Gastroesophageal sphincter (tissue), 3 donors: Measurements from ENCODE around the gene PROCA1.

Experiments used
- EP300 ChIP-seq: sonication (generic); formaldehyde crosslinking; IDR thresholded peaks from one replicate; pipeline ENCODE4 v1.6.1; 2017; ENCODE audit warnings: antibody characterized with exemption, mild to moderate bottlenecking
- POLR2A ChIP-seq, 2 donors: fragments of 450-650 bp; IDR thresholded peaks; one replicate each; pipeline ENCODE4 v1.6.1; 2017; ENCODE audit warnings: antibody characterized with exemption in 2 of 2, mild to moderate bottlenecking in 2 of 2, moderate library complexity in 1 of 2
- POLR2AphosphoS5 ChIP-seq: sonication (generic); formaldehyde crosslinking; IDR thresholded peaks from one replicate; pipeline ENCODE4 v1.6.1; 2017; ENCODE audit warnings: antibody characterized with exemption
- TF ChIP-seq, protein P1 (sequence below), 4 experiments: fragments of 200-600 bp in 2 of 4; fragments of 450-650 bp in 2 of 4; sonication (generic) in 1 of 4; IDR thresholded peaks; one replicate each; pipeline ENCODE4 v1.5.1; 2017 to 2019; ENCODE audit warnings: antibody characterized with exemption in 4 of 4, mild to moderate bottlenecking in 2 of 4, moderate library complexity in 2 of 4

DNA sequence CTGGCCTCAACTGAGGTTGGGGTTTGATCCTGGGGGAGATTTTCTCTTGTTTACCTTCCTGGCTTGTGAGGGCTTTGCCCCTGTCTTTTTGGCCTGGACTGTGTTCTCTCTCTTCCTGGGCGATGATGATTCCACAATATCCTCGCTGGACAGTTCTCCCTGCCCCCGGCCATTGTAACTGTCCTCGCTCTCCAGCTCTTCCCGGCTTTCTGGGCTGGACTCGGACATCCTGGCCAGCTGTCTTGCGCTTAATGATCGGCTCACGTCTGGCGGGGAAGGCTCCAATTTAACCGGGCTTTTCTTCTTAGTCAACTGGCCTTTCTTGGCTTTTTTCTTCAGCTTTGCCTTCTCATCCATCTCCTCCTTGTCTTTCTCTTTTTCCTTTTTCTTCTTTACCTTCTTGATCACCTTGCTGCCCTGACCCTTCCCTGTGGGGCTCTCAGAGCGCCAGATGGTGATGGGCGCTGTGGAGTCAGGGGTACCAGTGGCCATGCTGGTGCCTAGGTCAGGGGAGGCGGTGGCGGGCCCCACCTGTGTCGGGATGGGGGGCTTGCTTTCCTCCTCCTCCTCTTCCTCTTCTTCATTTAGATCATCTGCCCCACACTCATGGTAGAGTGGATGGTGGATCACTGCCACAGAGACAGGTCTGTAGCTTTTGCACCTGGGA lies 8.0 kb downstream of the PROCA1 start:
- TF ChIP-seq EP300 (no peak), POLR2AphosphoS5 (no peak), POLR2A (IDR thresholded peaks at IDR 0.05) (no peak)
- TF ChIP-seq, protein P1, sequence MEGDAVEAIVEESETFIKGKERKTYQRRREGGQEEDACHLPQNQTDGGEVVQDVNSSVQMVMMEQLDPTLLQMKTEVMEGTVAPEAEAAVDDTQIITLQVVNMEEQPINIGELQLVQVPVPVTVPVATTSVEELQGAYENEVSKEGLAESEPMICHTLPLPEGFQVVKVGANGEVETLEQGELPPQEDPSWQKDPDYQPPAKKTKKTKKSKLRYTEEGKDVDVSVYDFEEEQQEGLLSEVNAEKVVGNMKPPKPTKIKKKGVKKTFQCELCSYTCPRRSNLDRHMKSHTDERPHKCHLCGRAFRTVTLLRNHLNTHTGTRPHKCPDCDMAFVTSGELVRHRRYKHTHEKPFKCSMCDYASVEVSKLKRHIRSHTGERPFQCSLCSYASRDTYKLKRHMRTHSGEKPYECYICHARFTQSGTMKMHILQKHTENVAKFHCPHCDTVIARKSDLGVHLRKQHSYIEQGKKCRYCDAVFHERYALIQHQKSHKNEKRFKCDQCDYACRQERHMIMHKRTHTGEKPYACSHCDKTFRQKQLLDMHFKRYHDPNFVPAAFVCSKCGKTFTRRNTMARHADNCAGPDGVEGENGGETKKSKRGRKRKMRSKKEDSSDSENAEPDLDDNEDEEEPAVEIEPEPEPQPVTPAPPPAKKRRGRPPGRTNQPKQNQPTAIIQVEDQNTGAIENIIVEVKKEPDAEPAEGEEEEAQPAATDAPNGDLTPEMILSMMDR (IDR thresholded peaks at IDR 0.05), result no peak
